Measurements from ENCODE around the gene TBATA.

TBATA gene

DNA sequence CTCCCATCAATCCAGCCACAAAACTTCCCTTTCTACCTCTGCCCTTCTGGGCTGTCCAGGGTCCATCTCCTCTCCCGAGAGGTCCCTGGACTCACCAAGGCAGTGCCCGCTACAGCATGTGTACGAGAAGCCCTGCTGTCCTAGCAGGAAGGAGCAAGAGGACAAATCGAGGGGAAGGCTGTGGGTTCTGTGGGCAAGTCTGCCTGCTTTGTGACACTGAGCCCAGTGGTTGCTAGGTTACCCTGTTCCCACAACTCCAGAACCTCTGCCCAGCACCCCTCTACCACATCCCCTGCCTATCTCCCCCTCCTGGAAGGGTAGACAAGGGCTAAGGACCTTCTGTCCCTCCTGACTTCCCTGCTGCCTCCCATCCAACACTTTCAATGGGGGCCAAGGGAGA, at the start of gene TBATA:
Gene TBATA, minus strand, starts transcription at position 188 of the 400 bp plus-strand sequence. CDS start 1,998 bp downstream, outside the sequence.
- Histone ChIP-seq H3K4me3 (ENCODE audit: low read depth, low read length, poor library complexity, severe bottlenecking) (no peak within 1 kb of the TSS), H3K27me3 (ENCODE audit: insufficient read depth, low read length) (peaks cover 6% of the 10 kb centered on the region; the same call in 1 of the 2 replicates), H3K4me2 (ENCODE audit: low read length) (no peak within 1 kb of the TSS), H3K79me2 (ENCODE audit: insufficient read depth, low read length) (no peaks in the 10 kb centered on the region), H3F3A (ENCODE audit: insufficient read depth, low read length) (no peaks in the 10 kb centered on the region), H4K20me1 (ENCODE audit: insufficient read depth, low read length) (no peaks in the 10 kb centered on the region), H3K9me2 (ENCODE audit: low read depth, low read length) (no peaks in the 10 kb centered on the region), H3K9ac (ENCODE audit: low read length) (no peak within 1 kb of the TSS), H3K4me1 (ENCODE audit: insufficient read depth, low read length, severe bottlenecking) (no peaks in the 10 kb centered on the region), H2AFZ (ENCODE audit: low read length) (no peak within 1 kb of the TSS), H3K9me3 (ENCODE audit: low read length) (no peaks in the 10 kb centered on the region), H3K27ac (ENCODE audit: low read depth, low read length, poor library complexity, severe bottlenecking) (no peak within 1 kb of the TSS), H3K36me3 (ENCODE audit: insufficient read depth, low read length) (no peaks in the 10 kb centered on the region)
- TF ChIP-seq CTCF (IDR thresholded peaks at IDR 0.05; ENCODE audit: low read length), result no peak
- no peak for TF ChIP-seq EZH2 (IDR thresholded peaks at IDR 0.05; ENCODE audit: borderline replicate concordance, low read length)

DNA sequence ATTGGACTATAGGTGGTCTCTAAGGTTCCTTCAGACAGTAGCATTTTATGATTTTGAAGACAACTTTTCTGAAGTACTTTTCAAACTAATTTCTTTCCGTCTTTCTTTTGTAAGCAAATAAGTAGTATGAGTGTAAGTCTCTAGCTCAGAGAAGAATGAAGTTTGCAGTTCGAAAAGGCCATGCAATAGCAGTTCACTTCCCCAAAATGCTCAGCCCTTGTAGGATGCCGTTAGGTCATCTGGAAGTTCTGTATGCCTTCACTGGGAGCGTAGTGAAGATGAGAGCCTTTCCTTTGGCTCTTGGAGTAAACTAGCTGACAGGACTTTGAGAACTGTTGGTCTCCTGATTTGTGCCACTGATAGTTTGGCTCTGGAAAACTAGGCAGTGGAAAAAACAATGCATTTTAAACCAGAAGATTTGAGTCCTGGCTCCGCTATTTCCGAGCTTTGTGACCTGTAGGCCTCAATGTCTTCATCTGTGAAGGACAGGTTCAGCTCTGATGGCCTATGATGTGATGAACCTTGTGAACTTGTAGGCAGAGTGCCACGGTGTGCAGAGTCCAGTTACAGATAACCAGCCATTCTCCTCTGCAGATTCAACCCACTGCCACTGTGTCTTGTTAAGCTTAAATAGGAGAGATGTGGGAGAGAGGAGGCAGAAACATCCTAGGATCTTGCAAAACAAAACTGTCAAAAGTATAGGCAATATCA, 49.4 kb upstream of the TBATA start:
- Histone ChIP-seq H4K20me1 (ENCODE audit: insufficient read depth, low read length) (no peaks in the 10 kb centered on the region), H3K27me3 (ENCODE audit: insufficient read depth, low read length) (no peaks in the 10 kb centered on the region), H3K4me2 (ENCODE audit: low read length) (no peak overlapping the region), H3K9ac (ENCODE audit: low read length) (no peak overlapping the region), H2AFZ (ENCODE audit: low read length) (no peak overlapping the region), H3K27ac (ENCODE audit: low read depth, low read length, poor library complexity, severe bottlenecking) (no peak overlapping the region), H3K4me3 (ENCODE audit: low read depth, low read length, poor library complexity, severe bottlenecking) (no peak overlapping the region), H3K9me3 (ENCODE audit: low read length) (peaks cover 2% of the 10 kb centered on the region; the same call in 1 of the 2 replicates), H3K9me2 (ENCODE audit: low read depth, low read length) (no peaks in the 10 kb centered on the region), H3K36me3 (ENCODE audit: insufficient read depth, low read length) (peaks cover 21% of the 10 kb centered on the region), H3K4me1 (ENCODE audit: insufficient read depth, low read length, severe bottlenecking) (no peaks in the 10 kb centered on the region), H3K79me2 (ENCODE audit: insufficient read depth, low read length) (no peaks in the 10 kb centered on the region), H3F3A (ENCODE audit: insufficient read depth, low read length) (no peaks in the 10 kb centered on the region)
- TF ChIP-seq EZH2 (IDR thresholded peaks at IDR 0.05; ENCODE audit: borderline replicate concordance, low read length), result no peak
- no peak for TF ChIP-seq CTCF (IDR thresholded peaks at IDR 0.05; ENCODE audit: low read length)

DNA sequence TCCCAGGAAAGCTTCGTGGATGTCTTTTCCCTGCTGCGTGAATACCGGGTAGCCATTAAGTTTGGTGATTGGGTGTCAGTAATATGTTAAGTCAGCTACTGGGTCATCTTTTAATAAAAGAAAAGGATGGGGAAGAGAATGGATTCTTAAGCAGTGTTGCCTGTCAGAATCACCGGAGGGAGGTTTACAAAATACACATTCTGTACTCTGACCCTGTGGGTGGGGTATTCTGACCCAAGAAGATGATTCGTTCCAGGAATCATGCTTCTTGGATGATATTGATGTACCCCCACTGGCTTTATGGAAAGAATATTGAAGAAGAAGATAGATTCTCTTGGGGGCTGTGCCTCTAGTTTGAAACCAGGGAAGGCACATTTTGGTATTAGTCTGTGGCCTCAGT, 48.8 kb upstream of the TBATA start:
- no peak overlapping the region for H2AFZ ChIP-seq (ENCODE audit: low read length)
- TF ChIP-seq CTCF (IDR thresholded peaks at IDR 0.05; ENCODE audit: low read length), result no peak
- TF ChIP-seq EZH2 (IDR thresholded peaks at IDR 0.05; ENCODE audit: borderline replicate concordance, low read length), result no peak
- H3K9me3 ChIP-seq (ENCODE audit: low read length), result peaks cover 2% of the 10 kb centered on the region; the same call in 1 of the 2 replicates
- no peaks in the 10 kb centered on the region for H3K9me2 ChIP-seq (ENCODE audit: low read depth, low read length)
- no peak overlapping the region for H3K4me2 ChIP-seq (ENCODE audit: low read length)
- H3K79me2 ChIP-seq (ENCODE audit: insufficient read depth, low read length), result no peaks in the 10 kb centered on the region
- H3K27ac ChIP-seq (ENCODE audit: low read depth, low read length, poor library complexity, severe bottlenecking), result no peak overlapping the region
- H3F3A ChIP-seq (ENCODE audit: insufficient read depth, low read length), result no peaks in the 10 kb centered on the region
- H4K20me1 ChIP-seq (ENCODE audit: insufficient read depth, low read length), result no peaks in the 10 kb centered on the region
- no peaks in the 10 kb centered on the region for H3K27me3 ChIP-seq (ENCODE audit: insufficient read depth, low read length)
- no peaks in the 10 kb centered on the region for H3K4me1 ChIP-seq (ENCODE audit: insufficient read depth, low read length, severe bottlenecking)
- H3K9ac ChIP-seq (ENCODE audit: low read length), result no peak overlapping the region
- H3K36me3 ChIP-seq (ENCODE audit: insufficient read depth, low read length), result peaks cover 21% of the 10 kb centered on the region
- no peak overlapping the region for H3K4me3 ChIP-seq (ENCODE audit: low read depth, low read length, poor library complexity, severe bottlenecking)

All from OCI-LY1 (cell line).